ENCODE measurements around the gene SYNE2. TPM values are rescaled to one million over a fixed set of nuclear protein-coding genes. Genes with fewer than 3 reads are reported as not detected.

Gene SYNE2
- total and polyA plus RNA-seq, 2 donors (not counting 3 experiments of a cell fraction or from before 2014, with no cell fraction given) = 16.0 to 53.7 TPM

DNA sequence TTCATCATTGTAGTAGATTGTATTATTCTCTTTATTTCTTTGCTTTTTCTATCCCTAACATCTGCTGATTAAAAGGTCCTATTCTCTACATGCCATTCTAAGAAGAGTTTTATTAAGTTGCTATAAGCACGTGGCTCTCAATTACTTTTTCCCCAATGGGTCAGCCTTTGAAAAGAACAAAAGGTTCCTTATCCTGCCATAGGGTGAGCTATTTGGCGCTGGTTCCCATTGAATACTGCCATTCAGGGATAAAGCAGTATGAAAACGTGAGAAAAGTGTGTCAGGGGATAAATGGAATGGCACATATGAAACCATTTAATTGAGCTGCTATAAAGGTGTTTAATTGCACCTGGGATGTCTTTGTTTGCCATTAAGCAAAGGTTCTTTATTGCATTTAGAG, 80.9 kb downstream of the SYNE2 start:
- no peak for TF ChIP-seq FOS (IDR thresholded peaks at IDR 0.05; ENCODE audit: borderline replicate concordance, insufficient read depth, low read length)
- TF ChIP-seq, protein P1, sequence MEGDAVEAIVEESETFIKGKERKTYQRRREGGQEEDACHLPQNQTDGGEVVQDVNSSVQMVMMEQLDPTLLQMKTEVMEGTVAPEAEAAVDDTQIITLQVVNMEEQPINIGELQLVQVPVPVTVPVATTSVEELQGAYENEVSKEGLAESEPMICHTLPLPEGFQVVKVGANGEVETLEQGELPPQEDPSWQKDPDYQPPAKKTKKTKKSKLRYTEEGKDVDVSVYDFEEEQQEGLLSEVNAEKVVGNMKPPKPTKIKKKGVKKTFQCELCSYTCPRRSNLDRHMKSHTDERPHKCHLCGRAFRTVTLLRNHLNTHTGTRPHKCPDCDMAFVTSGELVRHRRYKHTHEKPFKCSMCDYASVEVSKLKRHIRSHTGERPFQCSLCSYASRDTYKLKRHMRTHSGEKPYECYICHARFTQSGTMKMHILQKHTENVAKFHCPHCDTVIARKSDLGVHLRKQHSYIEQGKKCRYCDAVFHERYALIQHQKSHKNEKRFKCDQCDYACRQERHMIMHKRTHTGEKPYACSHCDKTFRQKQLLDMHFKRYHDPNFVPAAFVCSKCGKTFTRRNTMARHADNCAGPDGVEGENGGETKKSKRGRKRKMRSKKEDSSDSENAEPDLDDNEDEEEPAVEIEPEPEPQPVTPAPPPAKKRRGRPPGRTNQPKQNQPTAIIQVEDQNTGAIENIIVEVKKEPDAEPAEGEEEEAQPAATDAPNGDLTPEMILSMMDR (IDR thresholded peaks at IDR 0.05; ENCODE audit: extremely low read depth in 1 of 2, insufficient read depth in 1 of 2, low read depth in 1 of 2, low read length in 2 of 2) = no peak
- TF ChIP-seq, protein P2, sequence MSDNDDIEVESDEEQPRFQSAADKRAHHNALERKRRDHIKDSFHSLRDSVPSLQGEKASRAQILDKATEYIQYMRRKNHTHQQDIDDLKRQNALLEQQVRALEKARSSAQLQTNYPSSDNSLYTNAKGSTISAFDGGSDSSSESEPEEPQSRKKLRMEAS (IDR thresholded peaks at IDR 0.05; ENCODE audit: insufficient read depth, insufficient read length) = no peak
- TF ChIP-seq JUN (IDR thresholded peaks at IDR 0.05; ENCODE audit: borderline replicate concordance, insufficient read depth, insufficient read length, low read depth) = no peak
- no peak for TF ChIP-seq GATA2 (IDR thresholded peaks at IDR 0.05; ENCODE audit: insufficient read depth, insufficient read length, low read depth, low read length)
- TF ChIP-seq EZH2 (IDR thresholded peaks at IDR 0.05; ENCODE audit: borderline replicate concordance, low read depth, low read length, severe bottlenecking) = no peak
- TF ChIP-seq POLR2A (IDR thresholded peaks at IDR 0.05; ENCODE audit: low read depth, low read length) = no peak
- TF ChIP-seq POLR2AphosphoS5 (IDR thresholded peaks at IDR 0.05; ENCODE audit: insufficient read depth, low read depth, low read length) = no peak
- no peak for TF ChIP-seq MYC (IDR thresholded peaks at IDR 0.05; ENCODE audit: low read depth, low read length)
- intact Hi-C loops (cut with micrococcal nuclease) = no loop called here
- dilution Hi-C loops (cut with MboI; ENCODE audit: extremely low pct_ligation_motif_present, low sequenced_read_pairs) = no loop called here
- Histone ChIP-seq H4K20me1 (replicated peaks; ENCODE audit: control insufficient read depth, extremely low read depth, insufficient read depth, low read length) (no peaks in the 10 kb centered on the region), H3K4me1 (ENCODE audit: control insufficient read depth, extremely low read depth, insufficient read depth, low read length) (peaks cover 4% of the 10 kb centered on the region), H3K27ac (ENCODE audit: insufficient read depth, low read depth, low read length) (no peak overlapping the region), H3K27me3 (ENCODE audit: control insufficient read depth in 2 of 2, insufficient read depth in 2 of 2, low read length in 2 of 2) (no peaks in the 10 kb centered on the region), H3K9me3 (replicated peaks; ENCODE audit: control insufficient read depth, insufficient read depth, low read length) (no peaks in the 10 kb centered on the region), H3K4me3 (replicated peaks in 1 of 3; ENCODE audit: insufficient read depth in 1 of 3, low read depth in 1 of 3, low read length in 3 of 3) (no peak overlapping the region), H3K79me2 (ENCODE audit: control insufficient read depth, insufficient read depth, low read length) (no peaks in the 10 kb centered on the region), H2AFZ (ENCODE audit: low read depth, low read length) (no peak overlapping the region), H3K9ac (replicated peaks; ENCODE audit: extremely low read depth, insufficient read depth, low read length) (no peak overlapping the region), H3K4me2 (ENCODE audit: insufficient read depth, low read length) (no peak overlapping the region), H3K36me3 (ENCODE audit: control insufficient read depth in 2 of 2, extremely low read depth in 1 of 2, insufficient read depth in 2 of 2, low read length in 2 of 2) (no peaks in the 10 kb centered on the region), H3K9me1 (replicated peaks; ENCODE audit: control insufficient read depth, extremely low read depth, insufficient read depth, low read length) (no peaks in the 10 kb centered on the region)
- no peak for FAIRE-seq
- CTCF ChIA-PET = interaction anchor here (1.0 to 1.4 kb wide), 5 partner anchors 17 to 52 kb away, joined by 3 to 4 read pairs (median 3); no protein-coding TSS in a partner anchor
- no peak for DNase-seq (ENCODE audit: low read depth, low spot score)
- POLR2A ChIA-PET = no interaction called here
- BruUV-seq (replicated peaks) = no TSS peak

Measured in endothelial cell of umbilical vein (primary cell).